ENCODE results near the gene SPRY4. TPM values are rescaled to one million over a fixed set of nuclear protein-coding genes. Genes with fewer than 3 reads are reported as not detected.
"Not testable (repeated sequence)": the region's sequence is repeated elsewhere in the genome, so short reads cannot be mapped to it uniquely, and the experiment has no call there.

SPRY4 gene
- total RNA-seq, 4 donors from 2014 or later: 8.2 to 19.3 (median 15.7) TPM

DNA sequence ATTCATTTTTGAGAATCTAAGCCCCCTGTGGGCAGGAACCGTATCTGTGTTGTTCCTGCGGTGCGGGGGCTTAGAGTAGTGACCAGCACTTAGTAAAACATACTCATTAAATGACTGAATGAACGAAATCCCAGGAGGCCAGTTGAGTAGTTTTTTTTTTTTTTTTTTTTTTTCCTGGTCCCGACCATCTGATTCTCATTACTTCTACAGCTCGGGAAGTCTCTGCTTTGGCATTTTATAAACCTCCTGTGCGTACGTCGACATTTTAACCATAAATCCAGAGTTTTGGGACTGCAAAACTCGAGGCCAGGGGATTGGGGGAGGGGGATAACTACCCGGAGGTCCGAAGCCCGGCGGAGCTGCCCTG, 31.5 kb upstream of the SPRY4 start:
- WGBS, 2 donors (ENCODE audit: low coverage in 1 of 2): 6 to 12% methylated on average over 10 to 14 of the region's 14 CpGs
- DNase-seq: no peak
- H3K36me3 ChIP-seq: no peaks in the 10 kb centered on the region
- H3K27me3 ChIP-seq: no peaks in the 10 kb centered on the region
- no peaks in the 10 kb centered on the region for H3K9me3 ChIP-seq
- peak overlapping the region; percentile 55 to 92 (median 66) for H3K4me3 ChIP-seq
- peak overlapping the region; percentile 86 to 94 (median 89) for H3K27ac ChIP-seq
- peaks cover 0 to 31% (median 12%) of the 10 kb centered on the region in 4 donors for H3K4me1 ChIP-seq
- in situ Hi-C loops (cut with MboI; ENCODE audit: low pct_ligation_motif_present in 1 of 4, low pct_unique_long_range_greater_than_20kb in 1 of 4, low sequenced_read_pairs in 3 of 4) (no loop called here), intact Hi-C loops (cut with DNase I; ENCODE audit: low total_unique reads) (no loop called here)
- TF ChIP-seq EP300 (IDR thresholded peaks at IDR 0.05; ENCODE audit: low read depth) (no peak), POLR2AphosphoS5 (IDR thresholded peaks at IDR 0.05) (no peak), POLR2A (IDR thresholded peaks at IDR 0.05) (no peak)
- TF ChIP-seq, protein P1, sequence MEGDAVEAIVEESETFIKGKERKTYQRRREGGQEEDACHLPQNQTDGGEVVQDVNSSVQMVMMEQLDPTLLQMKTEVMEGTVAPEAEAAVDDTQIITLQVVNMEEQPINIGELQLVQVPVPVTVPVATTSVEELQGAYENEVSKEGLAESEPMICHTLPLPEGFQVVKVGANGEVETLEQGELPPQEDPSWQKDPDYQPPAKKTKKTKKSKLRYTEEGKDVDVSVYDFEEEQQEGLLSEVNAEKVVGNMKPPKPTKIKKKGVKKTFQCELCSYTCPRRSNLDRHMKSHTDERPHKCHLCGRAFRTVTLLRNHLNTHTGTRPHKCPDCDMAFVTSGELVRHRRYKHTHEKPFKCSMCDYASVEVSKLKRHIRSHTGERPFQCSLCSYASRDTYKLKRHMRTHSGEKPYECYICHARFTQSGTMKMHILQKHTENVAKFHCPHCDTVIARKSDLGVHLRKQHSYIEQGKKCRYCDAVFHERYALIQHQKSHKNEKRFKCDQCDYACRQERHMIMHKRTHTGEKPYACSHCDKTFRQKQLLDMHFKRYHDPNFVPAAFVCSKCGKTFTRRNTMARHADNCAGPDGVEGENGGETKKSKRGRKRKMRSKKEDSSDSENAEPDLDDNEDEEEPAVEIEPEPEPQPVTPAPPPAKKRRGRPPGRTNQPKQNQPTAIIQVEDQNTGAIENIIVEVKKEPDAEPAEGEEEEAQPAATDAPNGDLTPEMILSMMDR (IDR thresholded peaks at IDR 0.05): no peak

GRCh38 chr5:142353071-142353472, 28.3 kb upstream of the SPRY4 start:
- DNase-seq: no peak
- in situ Hi-C loops (cut with MboI; ENCODE audit: low pct_ligation_motif_present in 1 of 4, low pct_unique_long_range_greater_than_20kb in 1 of 4, low sequenced_read_pairs in 3 of 4): no loop called here
- no peak overlapping the region for H3K4me3 ChIP-seq
- H3K36me3 ChIP-seq: no peaks in the 10 kb centered on the region
- peaks cover 0 to 18% (median 6%) of the 10 kb centered on the region in 4 donors for H3K4me1 ChIP-seq
- no peaks in the 10 kb centered on the region for H3K27me3 ChIP-seq
- no peak overlapping the region for H3K27ac ChIP-seq
- intact Hi-C loops (cut with DNase I; ENCODE audit: low total_unique reads): no loop called here
- TF ChIP-seq EP300 (IDR thresholded peaks at IDR 0.05; ENCODE audit: low read depth) (no peak), POLR2A (IDR thresholded peaks at IDR 0.05) (no peak)
- WGBS, 2 donors (ENCODE audit: low coverage in 1 of 2): 40 to 58% methylated on average over 1 to 4 of the region's 4 CpGs
- no peaks in the 10 kb centered on the region for H3K9me3 ChIP-seq

DNA sequence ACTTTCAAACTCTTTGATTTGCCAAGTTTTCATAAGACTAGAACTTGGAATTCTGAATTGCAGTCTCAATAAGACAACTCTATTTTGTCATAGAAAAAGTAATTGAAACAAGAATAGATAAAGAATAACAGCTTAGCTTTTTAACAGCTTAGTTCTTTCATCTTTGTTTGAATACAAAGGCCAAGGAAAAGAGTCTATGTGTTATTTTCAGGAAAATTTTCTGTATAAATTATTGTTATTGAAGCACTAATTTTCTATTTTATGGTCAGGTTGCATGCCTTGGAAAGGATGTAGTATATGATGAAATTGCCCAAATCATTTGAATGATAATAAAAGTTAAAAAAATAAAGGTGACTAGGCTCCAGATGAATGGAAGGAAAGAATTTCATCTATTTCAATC, 25.2 kb upstream of the SPRY4 start:
- H3K4me3 ChIP-seq: no peak overlapping the region
- no peaks in the 10 kb centered on the region for H3K27me3 ChIP-seq
- in situ Hi-C loops (cut with MboI; ENCODE audit: low pct_ligation_motif_present in 1 of 4, low pct_unique_long_range_greater_than_20kb in 1 of 4, low sequenced_read_pairs in 3 of 4): no loop called here
- DNase-seq: no peak
- TF ChIP-seq EP300 (IDR thresholded peaks at IDR 0.05; ENCODE audit: low read depth): no peak
- TF ChIP-seq, protein P1 (IDR thresholded peaks at IDR 0.05): no peak
- no peak for TF ChIP-seq POLR2AphosphoS5 (IDR thresholded peaks at IDR 0.05)
- TF ChIP-seq POLR2A (IDR thresholded peaks at IDR 0.05): no peak
- peaks cover 4 to 6% of the 10 kb centered on the region in 2 donors for H3K9me3 ChIP-seq
- H3K4me1 ChIP-seq: no peaks in the 10 kb centered on the region
- H3K27ac ChIP-seq: no peak overlapping the region
- intact Hi-C loops (cut with DNase I; ENCODE audit: low total_unique reads): no loop called here
- no peaks in the 10 kb centered on the region for H3K36me3 ChIP-seq

DNA sequence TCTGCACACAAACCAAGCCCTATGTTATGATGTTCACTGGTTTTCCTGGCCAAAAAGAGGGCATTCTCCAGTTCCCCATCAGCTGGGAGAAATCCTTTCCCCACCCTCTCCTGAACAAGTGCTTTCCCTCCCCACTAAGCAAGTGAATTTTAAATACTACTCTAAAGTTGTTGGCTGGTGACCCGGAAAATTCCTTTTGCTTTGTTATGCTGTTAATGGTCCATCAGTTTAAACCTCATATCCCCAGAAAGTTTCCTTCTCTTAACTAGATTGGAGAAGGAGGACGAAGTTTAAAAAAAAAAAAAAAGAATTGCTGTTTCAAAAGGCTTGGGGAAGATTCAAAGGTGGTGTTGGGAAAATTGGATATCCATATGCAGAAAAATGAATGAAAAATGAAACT, 21.9 kb upstream of the SPRY4 start:
- no peak overlapping the region for H3K27ac ChIP-seq
- H3K9me3 ChIP-seq: peaks cover 11 to 12% of the 10 kb centered on the region in 2 donors
- intact Hi-C loops (cut with DNase I; ENCODE audit: low total_unique reads): no loop called here
- no peak for DNase-seq
- TF ChIP-seq POLR2A (IDR thresholded peaks at IDR 0.05) (no peak), EP300 (IDR thresholded peaks at IDR 0.05; ENCODE audit: low read depth) (no peak), POLR2AphosphoS5 (IDR thresholded peaks at IDR 0.05) (no peak)
- in situ Hi-C loops (cut with MboI; ENCODE audit: low pct_ligation_motif_present in 1 of 4, low pct_unique_long_range_greater_than_20kb in 1 of 4, low sequenced_read_pairs in 3 of 4): loop anchor here in 1 of 4 donors (25.0 kb wide), 1 partner anchor 334 kb away; the partner anchor contains the start of gene GNPDA1
- H3K36me3 ChIP-seq: no peaks in the 10 kb centered on the region
- H3K4me3 ChIP-seq: no peak overlapping the region
- no peaks in the 10 kb centered on the region for H3K27me3 ChIP-seq
- H3K4me1 ChIP-seq: no peaks in the 10 kb centered on the region
- WGBS, 2 donors (ENCODE audit: low coverage in 1 of 2): 34 to 52% methylated on average over 2 of the region's 2 CpGs

- DNase-seq; H3K4me1 ChIP-seq; H3K36me3 ChIP-seq; H3K27ac ChIP-seq; H3K4me3 ChIP-seq; H3K27me3 ChIP-seq; intact Hi-C loops (cut with DNase I; ENCODE audit: low total_unique reads): not testable (repeated sequence)
- 92% methylated on average over 2 to 3 of the region's 3 CpGs for WGBS, 2 donors (ENCODE audit: low coverage in 1 of 2)
- in situ Hi-C loops (cut with MboI; ENCODE audit: low pct_ligation_motif_present in 1 of 4, low pct_unique_long_range_greater_than_20kb in 1 of 4, low sequenced_read_pairs in 3 of 4): loop anchor here in 1 of 4 donors (25.0 kb wide), 1 partner anchor 333 kb away; the partner anchor contains the start of gene GNPDA1
- peaks cover 11 to 12% of the 10 kb centered on the region in 2 donors for H3K9me3 ChIP-seq
These were observed 20.1 kb upstream of the SPRY4 start for GRCh38 chr5:142344915-142345314.

DNA sequence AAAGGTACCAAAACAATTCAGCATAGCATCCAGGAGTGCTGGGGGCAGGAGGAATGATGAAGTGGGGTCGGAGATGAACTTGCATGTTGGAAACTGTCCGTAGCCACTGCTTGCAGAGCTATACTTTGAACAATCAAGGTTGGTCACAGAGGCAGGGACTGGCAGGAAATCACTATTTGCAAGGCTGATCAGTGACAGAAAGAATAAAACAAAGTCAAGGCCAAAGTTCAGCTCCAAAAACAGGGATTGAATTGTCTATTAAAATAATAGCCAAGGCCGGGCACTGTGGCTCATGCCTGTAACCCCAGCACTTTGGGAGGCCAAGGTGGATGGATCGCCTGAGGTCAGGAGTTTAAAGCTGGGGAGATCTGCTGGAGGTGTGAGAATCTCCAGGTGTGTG, 18.7 kb upstream of the SPRY4 start:
- H3K27ac ChIP-seq: no peak overlapping the region
- DNase-seq: no peak
- no peak overlapping the region for H3K4me3 ChIP-seq
- intact Hi-C loops (cut with DNase I; ENCODE audit: low total_unique reads): no loop called here
- no peaks in the 10 kb centered on the region for H3K36me3 ChIP-seq
- in situ Hi-C loops (cut with MboI; ENCODE audit: low pct_ligation_motif_present in 1 of 4, low pct_unique_long_range_greater_than_20kb in 1 of 4, low sequenced_read_pairs in 3 of 4): loop anchor here in 1 of 4 donors (25.0 kb wide), 1 partner anchor 331 kb away; the partner anchor contains the start of gene GNPDA1
- 89 to 100% methylated on average over 2 to 4 of the region's 4 CpGs for WGBS, 2 donors (ENCODE audit: low coverage in 1 of 2)
- H3K4me1 ChIP-seq: no peaks in the 10 kb centered on the region
- no peak for TF ChIP-seq POLR2AphosphoS5 (IDR thresholded peaks at IDR 0.05)
- TF ChIP-seq, protein P1 (IDR thresholded peaks at IDR 0.05): no peak
- no peak for TF ChIP-seq EP300 (IDR thresholded peaks at IDR 0.05; ENCODE audit: low read depth)
- no peak for TF ChIP-seq POLR2A (IDR thresholded peaks at IDR 0.05)
- H3K27me3 ChIP-seq: no peaks in the 10 kb centered on the region
- peaks cover 11 to 12% of the 10 kb centered on the region in 2 donors for H3K9me3 ChIP-seq
